SK-N-SH treated with all-trans-retinoic acid at 6 μM for 48 hours (cell line): ENCODE results near the gene PIM1.

Experiments used
- OSR1 ChIP-seq: fragments of 250-450 bp; sonication (Bioruptor Pico); IDR thresholded peaks from 2 replicates; pipeline ENCODE4 v1.8.0; 2022; ENCODE audit warnings: moderate library complexity, mild to moderate bottlenecking, inconsistent platforms
- RARB ChIP-seq: fragments of 250-450 bp; sonication (Bioruptor Pico); IDR thresholded peaks from 2 replicates; pipeline ENCODE4 v1.8.0; 2021; ENCODE audit warnings: mild to moderate bottlenecking, moderate library complexity
- TCF4 ChIP-seq: fragments of 250-450 bp; sonication (Bioruptor Pico); IDR thresholded peaks from 2 replicates; pipeline ENCODE4 v1.8.0; 2021; ENCODE audit warnings: mild to moderate bottlenecking, moderate library complexity, borderline replicate concordance
- ZC3H10 ChIP-seq: fragments of 250-450 bp; sonication (Bioruptor Pico); IDR thresholded peaks from 2 replicates; pipeline ENCODE4 v1.5.1; 2021; ENCODE audit warnings: mild to moderate bottlenecking, moderate library complexity
- ZFP30 ChIP-seq: fragments of 450-650 bp; formaldehyde crosslinking; IDR thresholded peaks from 2 replicates; pipeline ENCODE4 v1.5.0; 2022; ENCODE audit warnings: mild to moderate bottlenecking, moderate library complexity
- ZNF565 ChIP-seq: fragments of 450-650 bp; formaldehyde crosslinking; conservative IDR thresholded peaks from 2 replicates; pipeline ENCODE4 v1.5.0; 2020; ENCODE audit warnings: low read depth, mild to moderate bottlenecking, moderate library complexity
- ZNF8 ChIP-seq: fragments of 450-650 bp; formaldehyde crosslinking; IDR thresholded peaks from 2 replicates; pipeline ENCODE4 v1.5.0; 2020; ENCODE audit warnings: mild to moderate bottlenecking, moderate library complexity

- no peak for TF ChIP-seq RARB (CRISPR knock-in tag)
- no peak for TF ChIP-seq ZNF565 (CRISPR knock-in tag)
- TF ChIP-seq ZC3H10 (CRISPR knock-in tag), result no peak
- no peak for TF ChIP-seq ZFP30 (CRISPR knock-in tag)
- no peak for TF ChIP-seq ZNF8 (CRISPR knock-in tag)
- TF ChIP-seq TCF4, result no peak
- TF ChIP-seq OSR1 (CRISPR knock-in tag), result no peak
These were observed 7.2 kb upstream of the PIM1 start for GRCh38 chr6:37162740-37163139.
